HepG2 (cell line): Measurements from ENCODE around the gene IMPDH2. TPM values are rescaled to one million over a fixed set of nuclear protein-coding genes. Genes with fewer than 3 reads are reported as not detected.

ENCODE experiments used
- ATAC-seq: fragments of 200-7000 bp; cut with Tn5 transposase; 3 replicates; pipeline ENCODE4 v1.9.1; 2020; ENCODE audit warnings: mild to moderate bottlenecking, moderate library complexity
- BruUV-seq: library from RNA; stranded (reverse); fragments of 400-500 nt; replicated peaks from 2 replicates; lab custom pipeline; 2021; lab: Mats Ljungman, UMichigan
- CTCF ChIA-PET: fragments of 300-600 bp; formaldehyde crosslinking; extraction: SDS; loops from one replicate; lab custom pipeline; 2021; ENCODE audit warnings: low total read pairs, inconsistent platforms, low intra/inter-chr PET ratio; lab: Yijun Ruan, JAX
- POLR2A ChIA-PET: fragments of 350-600 bp; sonication (Branson Sonifier 250); formaldehyde crosslinking; loops from one replicate; lab custom pipeline; 2020; ENCODE audit warnings: antibody characterized with exemption, inconsistent platforms; lab: Yijun Ruan, JAX
- DNase-seq: peaks from one replicate; pipeline ENCODE4 v3.0.0-alpha.2; 2015; ENCODE audit warnings: low spot score
- FAIRE-seq: peaks from 3 replicates; lab custom pipeline; 2011; peaks lifted over from hg19 to GRCh38; lab: Jason Lieb, UNC
- H2AFZ ChIP-seq: one replicate; pipeline ENCODE4 v1.6.1; 2011; ENCODE audit warnings: low read length, inconsistent platforms
- H3K27ac ChIP-seq: fragments of 300-600 bp; 3 replicates; pipeline ENCODE4 v1.8.0; 2011; ENCODE audit warnings: mixed run types, mild to moderate bottlenecking, mixed read lengths, low read length, inconsistent platforms; ENCODE audit not compliant: insufficient read depth; ENCODE audit errors: extremely low read length
- H3K27me3 ChIP-seq, 2 experiments: fragments of 200-600 bp in 1 of 2; 2 replicates in 1 of 2; 3 replicates in 1 of 2; pipeline versions ENCODE4 v1.6.0 to v1.8.0; 2011; ENCODE audit warnings: low read length in 2 of 2, mild to moderate bottlenecking in 2 of 2, moderate library complexity in 2 of 2, inconsistent platforms in 1 of 2; ENCODE audit not compliant: insufficient read depth in 2 of 2, control insufficient read depth in 1 of 2
- H3K36me3 ChIP-seq, 2 experiments: fragments of 200-600 bp in 1 of 2; replicated peaks in 1 of 2; 2 replicates in 1 of 2; 3 replicates in 1 of 2; pipeline versions ENCODE4 v1.5.1 to v1.8.0; 2011; ENCODE audit warnings: low read length in 2 of 2, inconsistent platforms in 1 of 2; ENCODE audit not compliant: insufficient read depth in 2 of 2, control insufficient read depth in 1 of 2
- H3K4me1 ChIP-seq: 2 replicates; pipeline ENCODE4 v1.5.1; 2012; ENCODE audit warnings: low read length, inconsistent platforms; ENCODE audit not compliant: insufficient read depth
- H3K4me2 ChIP-seq: 2 replicates; pipeline ENCODE4 v1.6.0; 2011; ENCODE audit warnings: low read depth, low read length, inconsistent platforms
- H3K4me3 ChIP-seq, 3 experiments: fragments of 200-600 bp in 1 of 3; sonication (generic), shearing (Covaris generic) in 1 of 3; replicated peaks in 1 of 3; 2 replicates each; pipeline ENCODE4 v1.5.1; 2011 to 2016; ENCODE audit warnings: low read length in 3 of 3, inconsistent platforms in 2 of 3, low read depth in 2 of 3, mild to moderate bottlenecking in 2 of 3, control low read depth in 1 of 3, mixed read lengths in 1 of 3; ENCODE audit not compliant: insufficient read depth in 1 of 3
- H3K79me2 ChIP-seq: one replicate; pipeline ENCODE4 v1.6.1; 2011; ENCODE audit warnings: low read length, inconsistent platforms; ENCODE audit not compliant: insufficient read depth
- H3K9ac ChIP-seq: 2 replicates; pipeline ENCODE4 v1.6.0; 2011; ENCODE audit warnings: mild to moderate bottlenecking, low read depth, low read length, inconsistent platforms; ENCODE audit not compliant: insufficient read depth
- H3K9me3 ChIP-seq: 2 replicates; pipeline ENCODE4 v1.5.1; 2012; ENCODE audit warnings: mild to moderate bottlenecking, low read length
- H4K20me1 ChIP-seq: 2 replicates; pipeline ENCODE4 v1.6.0; 2011; ENCODE audit warnings: inconsistent platforms, mild to moderate bottlenecking, low read length, moderate library complexity; ENCODE audit not compliant: insufficient read depth
- MEIS1 ChIP-seq: sonication (generic); formaldehyde crosslinking; IDR thresholded peaks from 2 replicates; pipeline ENCODE4 v1.9.0; 2021; ENCODE audit warnings: mild to moderate bottlenecking, missing genetic modification reagents, moderate library complexity, borderline replicate concordance
- RBM22 ChIP-seq: fragments of 200-400 bp; formaldehyde crosslinking; optimal IDR thresholded peaks from 2 replicates; pipeline ENCODE3; 2017; ENCODE audit warnings: mild to moderate bottlenecking, low read length, moderate library complexity
- WGBS: methylation state at CpG from one replicate; pipeline ENCODE4 v1.1.6; 2017; ENCODE audit warnings: low lambda C conversion rate; 5-methylcytosine and 5-hydroxymethylcytosine counted together
- in situ Hi-C: cut with HindIII; loops from 2 replicates; pipeline ENCODE4 v1.10.0; 2017; ENCODE audit warnings: low pct_unique_long_range_greater_than_20kb; ENCODE audit not compliant: extremely low pct_ligation_motif_present
- intact Hi-C: fragments of 100-400 bp; cut with micrococcal nuclease; formaldehyde crosslinking; loops from one replicate; pipeline ENCODE4 v1.10.0; 2022; ENCODE audit not compliant: unreplicated experiment
- polyA plus RNA-seq, 8 experiments: library from polyadenylated mRNA; depleted of rRNA in 3 of 8; stranded (reverse) in 7 of 8; unstranded in 1 of 8; fragments of >200 nt; fragmentation: Illumina TruSeq in 4 of 8; extraction: Trizol in 4 of 8; gene quantifications; 2 replicates each; pipeline versions ENCODE4 v1.2.1 to v1.2.3, GENCODE V29; 2011 to 2016; ENCODE audit warnings: low read depth in 4 of 8, missing spikeins in 1 of 8, mixed read lengths in 1 of 8; ENCODE audit not compliant: insufficient read depth in 1 of 8
- total RNA-seq, 5 experiments: library from RNA; depleted of rRNA; stranded (reverse); fragments of >200 nt; fragmentation: Illumina TruSeq; extraction: Trizol; gene quantifications; 2 replicates each; pipeline ENCODE4 v1.2.3, GENCODE V29; 2016; ENCODE audit warnings: low read depth in 1 of 5
- TF ChIP-seq, protein P1 (sequence below): sonication (generic); formaldehyde crosslinking; IDR thresholded peaks from 2 replicates; pipeline ENCODE4 v1.5.0; 2020; ENCODE audit warnings: mild to moderate bottlenecking, low read depth, missing genetic modification reagents, borderline replicate concordance
- TF ChIP-seq, protein P2 (sequence below): sonication (generic); formaldehyde crosslinking; IDR thresholded peaks from 2 replicates; pipeline ENCODE4 v1.4.0; 2020; ENCODE audit warnings: missing genetic modification reagents; ENCODE audit errors: not compliant biosample characterization

Gene IMPDH2
- total and polyA plus RNA-seq, 2 of the 13 experiments (the other 11 are each of a cell fraction or from before 2014, with no cell fraction given) = 248 to 260 TPM

DNA sequence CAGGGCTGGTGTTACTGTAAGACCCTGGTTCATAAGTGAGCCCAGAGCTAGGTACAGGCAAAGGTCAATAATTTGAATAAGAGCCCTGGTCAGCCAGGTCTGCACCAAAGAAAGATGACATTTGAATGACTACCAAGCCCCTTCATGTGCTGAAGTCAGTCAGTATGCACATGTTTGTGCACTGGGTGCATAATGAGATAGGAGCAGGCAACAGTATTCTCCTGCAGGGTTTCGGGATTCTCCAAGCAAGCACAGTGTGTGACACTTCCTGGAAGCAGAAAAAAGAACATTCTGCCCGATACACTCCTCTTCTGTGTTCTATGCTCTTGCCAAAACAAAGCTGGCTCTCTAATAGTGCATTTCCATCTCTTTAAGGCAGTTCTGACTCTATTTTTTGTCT is 5.5 kb upstream of the IMPDH2 start:
- POLR2A ChIA-PET = interaction anchor here (1.3 kb wide), 1 partner anchor 13 kb away, joined by 7 read pairs; the partner anchor contains the start of gene NDUFAF3
- Histone ChIP-seq H2AFZ (no peak overlapping the region), H3K27me3 (no peaks in the 10 kb centered on the region), H3K9ac (no peak overlapping the region), H3K36me3 (peaks cover 24 to 70% of the 10 kb centered on the region in 2 experiments), H3K4me3 (no peak overlapping the region)
- DNase-seq = no peak
- intact Hi-C loops = no loop called here
- 100% methylated on average over 2 of the region's 2 CpGs for WGBS
- TF ChIP-seq, protein P1, sequence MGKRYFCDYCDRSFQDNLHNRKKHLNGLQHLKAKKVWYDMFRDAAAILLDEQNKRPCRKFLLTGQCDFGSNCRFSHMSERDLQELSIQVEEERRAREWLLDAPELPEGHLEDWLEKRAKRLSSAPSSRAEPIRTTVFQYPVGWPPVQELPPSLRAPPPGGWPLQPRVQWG = no peak
- TF ChIP-seq, protein P2, sequence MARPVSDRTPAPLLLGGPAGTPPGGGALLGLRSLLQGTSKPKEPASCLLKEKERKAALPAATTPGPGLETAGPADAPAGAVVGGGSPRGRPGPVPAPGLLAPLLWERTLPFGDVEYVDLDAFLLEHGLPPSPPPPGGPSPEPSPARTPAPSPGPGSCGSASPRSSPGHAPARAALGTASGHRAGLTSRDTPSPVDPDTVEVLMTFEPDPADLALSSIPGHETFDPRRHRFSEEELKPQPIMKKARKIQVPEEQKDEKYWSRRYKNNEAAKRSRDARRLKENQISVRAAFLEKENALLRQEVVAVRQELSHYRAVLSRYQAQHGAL = no peak
- no peak for TF ChIP-seq MEIS1
- TF ChIP-seq, all 625 proteins: peak for 0
- no TSS peak for BruUV-seq
- Histone ChIP-seq H3K4me2 (no peak overlapping the region), H3K27ac (no peak overlapping the region), H3K9me3 (no peaks in the 10 kb centered on the region), H4K20me1 (no peaks in the 10 kb centered on the region), H3K4me1 (peaks cover under 1% of the 10 kb centered on the region; the same call in 1 of the 2 replicates), H3K79me2 (no peaks in the 10 kb centered on the region)
- FAIRE-seq (no peak), ATAC-seq (no peak)
- in situ Hi-C loops = no loop called here
- CTCF ChIA-PET = no interaction called here

DNA sequence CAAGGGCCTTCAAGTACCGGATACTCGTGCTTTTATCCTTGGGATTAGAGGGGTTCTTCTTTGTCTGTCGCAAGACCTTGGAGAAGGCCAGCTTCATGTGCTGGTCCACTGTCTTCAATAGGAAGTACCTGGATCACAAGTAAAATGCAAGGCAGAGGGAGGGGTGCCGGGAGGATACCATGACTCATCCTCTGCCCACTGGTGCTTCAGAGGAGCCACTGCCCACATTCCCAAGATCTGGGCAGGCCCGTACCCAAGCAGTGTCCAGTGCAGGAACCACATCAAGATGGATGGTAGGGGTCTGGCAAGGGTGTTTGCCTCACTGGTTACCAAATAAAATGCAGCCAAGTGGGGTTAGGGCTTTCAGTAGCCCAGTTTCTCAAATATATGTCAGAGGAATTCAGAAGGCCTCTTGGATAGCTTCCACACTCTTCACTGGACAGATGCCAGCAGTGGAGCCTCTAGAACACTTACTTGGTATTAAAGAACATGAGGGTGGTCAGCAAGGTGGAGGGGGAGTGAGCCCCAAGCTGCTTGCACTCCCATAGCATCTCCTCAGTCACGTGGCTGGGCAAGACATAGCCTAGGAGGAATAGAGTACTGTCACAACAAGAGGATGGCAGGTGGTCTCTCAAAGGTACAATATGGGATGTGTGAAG is 3.6 kb upstream of the IMPDH2 start:
- no peak overlapping the region for H3K4me2 ChIP-seq
- H3K79me2 ChIP-seq = peaks cover 12% of the 10 kb centered on the region
- ATAC-seq (no peak), DNase-seq (no peak), FAIRE-seq (no peak)
- BruUV-seq = no TSS peak
- intact Hi-C loops = no loop called here
- H3K9ac ChIP-seq = no peak overlapping the region
- WGBS = 95% methylated on average over 6 of the region's 6 CpGs
- no peak overlapping the region for H3K4me3 ChIP-seq
- no peak for TF ChIP-seq RBM22
- CTCF ChIA-PET = no interaction called here
- H3K27ac ChIP-seq = no peak overlapping the region
- in situ Hi-C loops = no loop called here
- no peak overlapping the region for H2AFZ ChIP-seq
- peaks cover 20 to 67% of the 10 kb centered on the region in 2 experiments for H3K36me3 ChIP-seq
- H4K20me1 ChIP-seq = no peaks in the 10 kb centered on the region
- peaks cover 18% of the 10 kb centered on the region for H3K4me1 ChIP-seq
- H3K27me3 ChIP-seq = no peaks in the 10 kb centered on the region
- no peaks in the 10 kb centered on the region for H3K9me3 ChIP-seq
- POLR2A ChIA-PET = no interaction called here
